ENCODE data around the gene SRR.
A peak's percentile ranks its signal among the peaks of the same experiment; 100 is the strongest.
"Not testable (repeated sequence)": the region's sequence is repeated elsewhere in the genome, so short reads cannot be mapped to it uniquely, and the experiment has no call there.

The SRR gene, protein sequence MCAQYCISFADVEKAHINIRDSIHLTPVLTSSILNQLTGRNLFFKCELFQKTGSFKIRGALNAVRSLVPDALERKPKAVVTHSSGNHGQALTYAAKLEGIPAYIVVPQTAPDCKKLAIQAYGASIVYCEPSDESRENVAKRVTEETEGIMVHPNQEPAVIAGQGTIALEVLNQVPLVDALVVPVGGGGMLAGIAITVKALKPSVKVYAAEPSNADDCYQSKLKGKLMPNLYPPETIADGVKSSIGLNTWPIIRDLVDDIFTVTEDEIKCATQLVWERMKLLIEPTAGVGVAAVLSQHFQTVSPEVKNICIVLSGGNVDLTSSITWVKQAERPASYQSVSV

DNA sequence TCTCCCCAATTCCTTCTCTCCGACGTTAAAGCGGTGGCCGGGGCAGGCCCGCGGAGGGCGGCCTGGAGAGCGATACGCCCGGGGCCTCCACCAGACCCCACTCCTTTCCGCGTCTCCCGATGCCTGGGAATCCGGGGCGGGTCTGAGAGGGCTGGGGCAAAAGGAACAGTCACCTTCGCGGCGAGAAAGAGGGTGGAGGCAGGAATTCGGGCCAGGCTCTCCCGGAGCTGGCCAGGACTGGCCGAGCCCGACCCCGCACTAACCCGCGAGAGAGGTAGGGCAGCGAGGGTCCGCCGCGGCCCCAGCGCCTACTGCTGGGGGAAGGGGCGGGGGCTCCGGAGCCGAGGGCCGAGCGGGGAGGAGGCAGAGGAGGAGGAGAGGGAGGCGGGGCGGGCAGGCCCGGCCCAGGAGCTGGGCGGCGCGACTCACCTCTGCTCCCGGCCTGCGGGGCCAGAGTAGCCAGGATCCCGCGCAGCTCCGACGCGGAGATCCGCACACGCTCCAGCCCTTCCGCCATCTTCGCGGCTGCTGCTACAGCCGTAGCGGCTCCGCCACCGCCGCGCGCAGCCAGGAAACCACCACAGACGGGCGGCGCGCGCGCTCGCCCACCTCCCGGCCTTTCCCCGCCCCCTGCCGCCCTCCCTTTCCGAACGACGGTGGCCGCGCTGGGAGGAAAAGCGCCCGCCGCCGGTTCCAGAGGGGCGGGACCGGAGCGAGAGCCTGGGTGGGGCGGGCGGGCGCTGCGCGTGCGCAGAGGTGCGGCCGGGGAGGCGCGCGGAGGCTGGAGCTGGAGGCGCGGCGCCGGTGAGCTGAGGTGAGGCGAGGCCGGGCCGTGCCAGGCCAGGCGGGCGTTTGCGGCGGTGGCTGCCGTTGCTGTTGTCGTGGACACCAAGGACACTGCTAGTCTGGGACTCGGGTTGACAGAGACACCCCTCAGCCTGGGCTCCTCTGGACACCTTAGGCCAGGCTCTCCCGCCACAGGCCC is at the start of gene SRR, which contains the start of gene SMG6:
TSS of gene SRR (plus strand) at position 747 of the 985 bp plus-strand sequence. CDS start 11,611 bp downstream, outside the sequence.
TSS of gene SMG6 (minus strand) at position 582 of the 985 bp plus-strand sequence. CDS start at position 517, 65 bp downstream.
- TF ChIP-seq, protein P1, sequence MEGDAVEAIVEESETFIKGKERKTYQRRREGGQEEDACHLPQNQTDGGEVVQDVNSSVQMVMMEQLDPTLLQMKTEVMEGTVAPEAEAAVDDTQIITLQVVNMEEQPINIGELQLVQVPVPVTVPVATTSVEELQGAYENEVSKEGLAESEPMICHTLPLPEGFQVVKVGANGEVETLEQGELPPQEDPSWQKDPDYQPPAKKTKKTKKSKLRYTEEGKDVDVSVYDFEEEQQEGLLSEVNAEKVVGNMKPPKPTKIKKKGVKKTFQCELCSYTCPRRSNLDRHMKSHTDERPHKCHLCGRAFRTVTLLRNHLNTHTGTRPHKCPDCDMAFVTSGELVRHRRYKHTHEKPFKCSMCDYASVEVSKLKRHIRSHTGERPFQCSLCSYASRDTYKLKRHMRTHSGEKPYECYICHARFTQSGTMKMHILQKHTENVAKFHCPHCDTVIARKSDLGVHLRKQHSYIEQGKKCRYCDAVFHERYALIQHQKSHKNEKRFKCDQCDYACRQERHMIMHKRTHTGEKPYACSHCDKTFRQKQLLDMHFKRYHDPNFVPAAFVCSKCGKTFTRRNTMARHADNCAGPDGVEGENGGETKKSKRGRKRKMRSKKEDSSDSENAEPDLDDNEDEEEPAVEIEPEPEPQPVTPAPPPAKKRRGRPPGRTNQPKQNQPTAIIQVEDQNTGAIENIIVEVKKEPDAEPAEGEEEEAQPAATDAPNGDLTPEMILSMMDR (IDR thresholded peaks at IDR 0.05; ENCODE audit: low read depth, low read length) = no peak
- DNase-seq (ENCODE audit: extremely low read depth, low read depth) = peak; percentile 56

DNA sequence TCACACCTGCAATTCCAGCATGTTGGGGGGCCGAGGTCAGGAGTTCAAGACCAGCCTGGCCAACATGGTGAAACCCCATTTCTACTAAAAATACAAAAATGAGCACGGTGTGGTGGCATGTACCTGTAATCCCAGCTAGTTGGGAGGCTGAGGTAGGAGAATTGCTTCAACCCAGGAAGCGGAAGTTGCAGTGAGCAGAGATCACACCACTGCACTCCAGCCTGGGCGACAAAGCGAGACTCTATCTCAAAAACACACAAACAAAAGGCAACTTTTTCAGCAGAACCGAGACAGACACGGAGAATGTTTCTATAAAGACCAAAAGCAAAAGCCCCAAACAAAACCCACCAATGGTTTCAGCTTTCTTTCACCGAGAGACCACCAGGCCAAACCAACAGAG is 44.9 kb upstream of the SRR start:
- DNase-seq (ENCODE audit: extremely low read depth, low read depth) = not testable (repeated sequence)

GRCh38 chr17:2259769-2260536 is 43.8 kb upstream of the SRR start:
- TF ChIP-seq, protein P1 (IDR thresholded peaks at IDR 0.05; ENCODE audit: low read depth, low read length) = no peak
- no peak for DNase-seq (ENCODE audit: extremely low read depth, low read depth)

GRCh38 chr17:2262135-2262587 is 41.6 kb upstream of the SRR start:
- no peak for DNase-seq (ENCODE audit: extremely low read depth, low read depth)
- TF ChIP-seq, protein P1 (IDR thresholded peaks at IDR 0.05; ENCODE audit: low read depth, low read length) = no peak

DNA sequence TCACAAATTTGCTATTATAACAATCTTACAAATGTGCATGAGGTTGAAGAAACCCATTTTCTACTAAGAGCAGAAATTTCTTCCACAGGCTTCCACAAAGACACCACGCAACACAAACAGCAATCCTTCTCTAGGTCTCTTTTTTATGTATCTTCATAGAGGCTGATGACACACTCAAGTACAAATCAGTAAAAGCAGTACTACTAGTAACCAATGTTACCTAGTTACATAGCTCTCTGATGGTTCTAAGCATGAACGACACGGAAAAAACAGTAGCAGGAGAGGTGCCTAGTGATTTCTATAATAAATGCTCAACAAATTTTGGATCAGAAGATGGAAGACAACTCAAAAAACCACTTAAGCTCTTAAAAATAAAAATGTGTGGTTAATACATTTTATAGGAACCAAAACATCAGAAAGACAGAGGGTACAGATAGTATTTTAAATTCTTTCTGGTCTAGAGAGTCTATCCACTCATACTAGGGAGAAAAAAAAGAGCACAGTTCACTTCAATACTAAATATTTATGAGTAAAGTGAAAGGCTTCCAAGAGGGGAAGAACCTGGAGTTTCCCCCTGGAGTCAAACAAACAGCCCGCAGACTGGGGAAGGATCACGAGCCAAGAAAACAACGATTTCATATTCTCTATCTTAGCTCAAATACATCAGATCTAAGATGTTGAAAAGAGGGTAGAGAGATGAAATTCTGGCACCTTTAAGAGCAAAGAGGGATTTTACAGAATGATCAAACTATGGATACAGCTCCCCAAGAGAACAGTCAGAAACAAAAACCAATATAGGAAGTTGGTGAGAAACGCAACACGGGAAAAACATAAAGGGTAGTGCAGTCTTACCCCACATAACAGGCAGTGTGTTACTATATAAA is 40.3 kb upstream of the SRR start:
- DNase-seq (ENCODE audit: extremely low read depth, low read depth) = no peak
- TF ChIP-seq, protein P1 (IDR thresholded peaks at IDR 0.05; ENCODE audit: low read depth, low read length) = no peak

- no peak for DNase-seq (ENCODE audit: extremely low read depth, low read depth)
- TF ChIP-seq, protein P1 (IDR thresholded peaks at IDR 0.05; ENCODE audit: low read depth, low read length) = no peak
These were observed 39.5 kb upstream of the SRR start for GRCh38 chr17:2264067-2264860.

DNA sequence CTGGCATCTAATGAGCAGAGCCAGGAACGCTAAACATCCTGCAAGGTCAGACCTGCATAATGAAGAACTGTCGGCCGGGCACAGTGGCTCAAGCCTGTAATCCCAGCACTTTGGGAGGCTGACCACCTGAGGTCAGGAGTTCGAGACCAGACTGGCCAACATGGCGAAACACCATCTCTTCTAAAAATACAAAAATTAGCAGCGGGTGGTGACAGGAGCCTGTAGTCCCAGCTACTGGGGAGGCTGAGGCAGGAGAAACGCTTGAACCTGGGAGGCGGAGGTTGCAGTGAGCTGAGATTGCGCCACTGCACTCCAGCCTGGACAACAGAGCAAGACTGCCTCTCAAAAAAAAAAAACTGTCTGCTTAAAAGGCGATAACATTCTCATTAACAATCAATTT is 38.6 kb upstream of the SRR start:
- DNase-seq (ENCODE audit: extremely low read depth, low read depth) = not testable (repeated sequence)
